ENCODE measurements around the gene UPF1.

The UPF1 gene

DNA sequence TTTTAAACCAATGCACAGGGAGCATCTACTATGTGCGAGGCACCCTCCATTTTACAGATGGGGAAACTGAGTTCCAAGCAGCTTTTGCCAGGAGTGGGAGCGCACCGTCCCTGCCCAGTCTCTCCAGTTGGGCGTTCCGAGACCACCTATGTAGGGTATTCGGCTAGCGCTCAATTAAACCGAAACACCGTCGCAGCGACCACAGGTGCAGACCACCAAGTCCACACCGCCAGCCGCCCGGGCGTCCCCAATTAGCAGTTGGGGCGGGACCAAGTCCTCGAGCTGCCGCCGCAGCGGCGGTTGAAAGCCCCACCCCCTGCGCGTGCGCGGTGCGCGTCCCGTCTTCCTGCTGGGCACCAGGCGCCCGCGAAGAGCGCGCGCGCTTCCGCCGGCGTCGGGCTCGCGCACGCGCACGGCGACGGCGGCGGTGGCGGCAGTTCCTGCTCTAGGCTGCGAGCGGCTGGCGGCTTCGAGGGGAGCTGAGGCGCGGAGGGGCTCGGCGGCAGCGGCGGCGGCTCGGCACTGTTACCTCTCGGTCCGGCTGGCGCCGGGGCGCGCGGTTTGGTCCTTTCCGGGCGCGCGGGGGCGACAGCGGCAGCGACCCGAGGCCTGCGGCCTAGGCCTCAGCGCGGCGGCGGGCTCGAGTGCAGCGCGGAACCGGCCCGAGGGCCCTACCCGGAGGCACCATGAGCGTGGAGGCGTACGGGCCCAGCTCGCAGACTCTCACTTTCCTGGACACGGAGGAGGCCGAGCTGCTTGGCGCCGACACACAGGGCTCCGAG, at the start of gene UPF1:
TSS of gene UPF1 (plus strand) at position 436 of the 782 bp plus-strand sequence. CDS start at position 687, 251 bp downstream.
- peak within 1 kb of the TSS; percentile 79 for H3K4me3 ChIP-seq (ENCODE audit: low read depth, low read length)
- DNase-seq (ENCODE audit: low read depth): peak; percentile 63

DNA sequence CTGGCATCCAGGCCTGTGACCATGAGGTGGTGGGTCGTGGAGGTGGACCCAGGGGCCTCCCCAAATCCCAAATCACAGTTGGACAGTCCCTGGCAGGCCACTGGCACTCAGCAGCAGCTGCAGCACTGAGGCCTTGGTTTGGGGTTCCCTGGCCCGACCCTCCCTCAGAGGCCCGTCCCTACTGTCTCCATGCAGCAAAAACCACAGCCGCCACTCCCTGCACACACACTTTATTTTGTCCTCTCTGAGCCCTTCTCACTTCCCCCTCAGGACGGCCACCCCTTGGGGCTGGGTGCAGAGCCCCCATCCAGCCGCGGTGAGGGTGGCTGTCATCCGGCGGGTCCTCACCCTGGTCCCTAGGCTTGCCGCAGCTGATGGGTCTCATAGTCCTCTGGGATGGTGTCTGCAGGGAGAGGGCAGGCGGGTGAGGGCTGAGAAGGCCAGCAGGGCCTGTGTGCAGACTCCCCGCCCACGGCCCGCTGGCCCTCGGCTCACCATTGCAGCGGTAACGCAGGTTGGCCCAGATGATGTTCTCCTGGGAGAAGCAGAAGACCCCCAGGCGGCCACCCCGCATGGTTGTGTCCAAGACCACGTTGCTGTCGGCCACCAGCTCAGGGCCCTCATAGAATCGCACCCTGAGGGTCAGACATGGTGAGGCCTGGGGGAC, 49.1 kb upstream of the UPF1 start:
- no peak for DNase-seq (ENCODE audit: low read depth)
- no peak overlapping the region for H3K4me3 ChIP-seq (ENCODE audit: low read depth, low read length)

DNA sequence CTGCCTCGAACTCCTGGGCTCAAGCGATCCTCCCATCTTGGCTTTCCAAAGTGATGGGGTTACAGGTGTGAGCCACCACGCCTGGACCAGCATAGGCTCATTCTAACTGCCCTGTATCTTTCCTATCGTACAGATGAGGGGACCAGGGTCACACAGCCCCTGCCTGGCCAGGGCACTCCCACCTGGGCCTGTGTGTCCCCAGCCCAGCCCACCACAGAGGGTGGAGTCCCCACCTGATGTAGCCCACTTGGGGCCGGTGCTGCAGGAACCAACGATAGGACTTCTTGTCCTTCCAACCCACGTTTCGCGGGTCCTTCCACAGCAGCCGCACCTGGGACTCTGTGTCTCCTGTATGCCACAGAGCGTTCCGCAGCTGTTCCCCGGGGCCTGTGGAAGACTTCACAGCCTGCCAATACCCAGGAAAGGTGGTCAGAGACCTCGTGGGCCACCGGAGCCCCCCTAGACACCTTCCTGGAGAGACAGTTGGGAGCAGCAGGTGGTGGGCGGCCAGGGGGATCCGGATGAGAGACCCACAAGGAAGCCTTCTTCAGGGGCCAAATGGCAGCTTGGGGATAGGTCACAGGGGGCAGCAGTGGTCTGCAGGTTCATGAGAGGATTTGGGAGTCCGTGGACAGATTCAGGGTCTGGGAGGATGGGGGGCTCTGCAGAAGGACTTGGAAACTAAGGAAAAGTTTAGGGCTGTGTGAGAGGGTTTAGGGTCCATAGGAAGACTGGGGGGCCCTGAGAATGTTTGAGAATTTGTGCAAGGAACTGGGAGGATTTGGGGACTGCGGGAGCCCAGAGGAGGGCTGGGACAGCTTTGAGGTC, 47.6 kb upstream of the UPF1 start:
- no peak overlapping the region for H3K4me3 ChIP-seq (ENCODE audit: low read depth, low read length)
- DNase-seq (ENCODE audit: low read depth): no peak

DNA sequence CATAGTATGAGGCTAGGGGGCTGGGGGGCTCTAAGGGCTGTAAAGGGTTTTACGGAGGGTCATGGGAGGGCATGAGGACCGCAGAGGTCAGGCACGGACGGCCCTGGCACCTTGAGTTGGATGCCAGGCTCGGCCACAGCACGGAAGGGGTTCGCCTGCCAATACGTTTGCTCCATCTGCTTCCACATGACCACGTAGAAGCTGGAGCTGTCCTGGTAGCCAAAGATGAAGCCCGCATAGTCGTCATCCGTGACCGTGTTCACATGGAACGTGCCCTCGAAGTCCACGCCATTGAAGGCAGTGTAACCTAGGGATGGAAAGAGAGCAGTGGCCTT, 47.0 kb upstream of the UPF1 start:
- no peak overlapping the region for H3K4me3 ChIP-seq (ENCODE audit: low read depth, low read length)
- DNase-seq (ENCODE audit: low read depth): no peak

DNA sequence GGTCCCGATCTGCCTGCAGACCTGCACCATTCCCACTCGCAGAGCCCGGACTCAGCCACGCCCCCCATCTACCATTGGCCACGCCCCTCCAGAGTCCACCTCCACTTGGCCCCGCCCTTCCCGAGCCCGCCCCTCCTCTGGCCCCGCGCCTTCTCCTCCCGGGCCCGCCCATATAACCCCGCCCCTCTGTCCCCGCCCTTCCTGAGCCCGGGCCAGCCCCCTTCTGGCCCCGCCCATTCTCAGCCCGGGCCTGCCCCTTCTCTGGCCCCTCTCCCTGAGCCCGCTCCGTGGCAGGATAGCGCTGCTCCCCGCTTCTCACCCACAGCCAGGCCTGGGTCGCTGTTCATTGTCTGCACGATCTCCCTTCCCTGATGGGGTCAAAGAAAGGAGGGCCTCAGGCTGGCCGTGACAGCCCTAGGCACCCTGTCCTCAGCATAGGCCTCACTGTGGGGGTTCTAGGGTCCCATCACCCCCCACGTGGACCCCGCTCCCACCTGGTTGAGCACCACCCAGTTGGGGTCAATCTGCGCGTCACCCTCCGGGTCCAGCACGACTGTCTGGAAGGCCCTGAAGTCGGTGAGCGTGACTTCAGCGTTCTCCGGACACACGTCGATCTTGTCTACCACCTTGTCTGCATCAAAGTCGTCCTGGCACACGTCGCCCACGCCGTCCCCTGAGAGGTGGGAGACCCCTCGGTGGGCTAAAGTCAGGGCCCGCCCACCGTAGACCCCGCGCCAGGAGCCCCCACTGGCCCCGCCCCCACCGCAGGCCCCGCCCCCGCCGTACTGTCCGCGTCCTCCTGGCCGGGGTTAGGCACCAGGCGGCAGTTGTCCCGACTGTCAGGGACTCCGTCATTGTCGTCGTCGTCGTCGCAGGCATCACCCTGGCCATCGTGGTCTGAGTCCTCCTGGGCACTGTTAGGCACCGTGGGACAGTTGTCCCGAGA, 46.3 kb upstream of the UPF1 start:
- peak overlapping the region; percentile 15 for H3K4me3 ChIP-seq (ENCODE audit: low read depth, low read length)
- no peak for DNase-seq (ENCODE audit: low read depth)

DNA sequence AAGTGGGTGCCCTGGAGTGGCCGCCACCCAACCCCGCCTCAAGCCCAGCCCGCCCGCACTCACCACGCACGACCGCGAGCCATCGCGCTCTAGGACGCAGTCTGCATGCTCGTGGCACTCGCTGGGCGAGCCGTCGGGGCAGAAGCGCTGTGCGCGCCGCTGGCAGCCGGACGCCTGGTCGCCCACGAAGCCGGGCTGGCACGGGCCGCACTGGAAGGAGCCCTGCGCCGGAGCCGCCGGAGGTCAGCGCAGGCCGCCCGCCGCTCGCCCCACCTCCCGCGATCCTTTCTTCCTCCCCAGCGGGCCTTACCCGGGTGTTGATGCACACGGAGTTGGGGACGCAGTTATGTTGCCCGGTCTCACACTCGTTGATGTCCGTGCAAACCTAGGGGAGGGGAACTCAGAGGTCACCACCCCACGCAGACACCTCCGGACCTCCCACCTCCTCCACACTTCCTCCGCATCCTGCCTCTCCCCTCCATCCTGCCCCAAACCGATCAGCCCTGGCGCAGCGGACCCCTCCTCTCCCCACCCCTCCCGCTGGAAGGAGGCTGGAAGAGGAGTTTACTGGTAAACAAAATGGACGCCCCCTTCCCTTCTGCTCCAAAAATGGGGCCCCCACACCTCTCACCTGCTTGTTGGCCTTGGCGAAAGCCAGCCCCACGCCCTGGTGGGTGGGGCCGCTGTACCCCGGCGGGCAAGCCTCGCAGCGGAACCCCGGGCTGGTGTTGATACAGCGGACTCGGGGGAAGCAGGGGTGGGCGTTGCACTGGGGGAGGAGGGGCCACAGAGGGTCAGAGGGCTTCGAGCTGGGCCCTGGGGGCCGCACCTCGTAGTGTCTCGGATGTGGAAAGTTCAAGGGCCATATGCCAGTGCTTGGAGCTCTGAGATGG, 43.0 kb upstream of the UPF1 start:
- H3K4me3 ChIP-seq (ENCODE audit: low read depth, low read length): no peak overlapping the region
- DNase-seq (ENCODE audit: low read depth): no peak

DNA sequence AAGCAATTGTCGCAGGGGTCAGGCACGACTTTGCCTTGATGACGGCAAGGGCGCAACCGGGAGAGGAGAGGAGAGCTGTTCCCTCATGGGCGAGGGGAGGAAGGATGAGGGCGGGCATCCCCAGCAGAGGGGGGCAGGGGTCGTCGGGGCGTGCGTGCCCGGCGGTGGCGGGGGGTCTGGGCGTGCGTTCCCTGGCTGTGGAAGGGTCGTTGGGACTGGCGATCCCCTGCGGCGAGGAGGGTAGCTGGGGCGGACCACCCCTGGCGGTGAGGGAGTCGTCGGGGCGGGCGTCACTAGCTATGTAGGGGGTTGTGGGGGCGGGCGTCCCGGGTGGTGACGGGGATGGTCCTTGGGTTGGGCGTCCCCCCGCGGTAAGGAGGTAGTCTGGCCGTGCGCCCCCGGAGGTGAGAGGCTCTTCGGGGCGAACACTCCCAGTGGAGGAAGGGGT, 42.3 kb upstream of the UPF1 start:
- H3K4me3 ChIP-seq (ENCODE audit: low read depth, low read length): no peak overlapping the region
- DNase-seq (ENCODE audit: low read depth): no peak

DNA sequence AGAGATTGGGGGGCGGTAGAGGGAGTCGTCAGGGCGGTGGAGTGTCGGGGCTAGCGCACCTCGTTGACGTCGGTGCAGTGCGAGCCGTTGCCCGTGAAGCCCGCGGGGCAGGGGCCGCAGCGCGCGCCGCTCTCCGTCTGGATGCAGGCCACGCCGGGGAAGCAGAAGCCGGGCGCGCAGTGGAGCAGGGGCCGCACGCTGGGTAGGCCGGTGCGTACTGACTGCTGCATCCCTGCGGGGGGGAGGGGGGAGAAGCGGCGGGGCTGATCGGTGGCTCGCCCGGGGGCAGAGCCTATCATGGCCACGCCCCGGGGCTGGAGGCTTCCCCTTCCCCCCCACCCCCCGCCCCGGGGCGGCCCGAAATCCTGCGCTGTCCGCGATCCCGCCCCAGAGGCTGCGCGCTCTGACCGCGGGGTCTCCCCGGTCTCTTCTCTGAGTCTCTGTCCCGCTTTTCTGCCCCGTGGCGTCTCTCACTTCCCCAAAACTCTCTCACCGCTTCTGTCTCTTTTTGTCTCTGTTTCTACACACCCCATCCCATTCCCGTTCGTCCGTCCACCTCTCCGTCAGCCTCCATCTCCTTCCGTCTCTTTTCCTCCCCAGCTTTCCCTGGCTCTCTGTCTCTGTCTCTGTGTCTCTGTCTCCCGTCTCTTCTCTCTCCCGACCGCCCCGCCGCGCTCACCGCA, 41.7 kb upstream of the UPF1 start:
- H3K4me3 ChIP-seq (ENCODE audit: low read depth, low read length): no peak overlapping the region

DNA sequence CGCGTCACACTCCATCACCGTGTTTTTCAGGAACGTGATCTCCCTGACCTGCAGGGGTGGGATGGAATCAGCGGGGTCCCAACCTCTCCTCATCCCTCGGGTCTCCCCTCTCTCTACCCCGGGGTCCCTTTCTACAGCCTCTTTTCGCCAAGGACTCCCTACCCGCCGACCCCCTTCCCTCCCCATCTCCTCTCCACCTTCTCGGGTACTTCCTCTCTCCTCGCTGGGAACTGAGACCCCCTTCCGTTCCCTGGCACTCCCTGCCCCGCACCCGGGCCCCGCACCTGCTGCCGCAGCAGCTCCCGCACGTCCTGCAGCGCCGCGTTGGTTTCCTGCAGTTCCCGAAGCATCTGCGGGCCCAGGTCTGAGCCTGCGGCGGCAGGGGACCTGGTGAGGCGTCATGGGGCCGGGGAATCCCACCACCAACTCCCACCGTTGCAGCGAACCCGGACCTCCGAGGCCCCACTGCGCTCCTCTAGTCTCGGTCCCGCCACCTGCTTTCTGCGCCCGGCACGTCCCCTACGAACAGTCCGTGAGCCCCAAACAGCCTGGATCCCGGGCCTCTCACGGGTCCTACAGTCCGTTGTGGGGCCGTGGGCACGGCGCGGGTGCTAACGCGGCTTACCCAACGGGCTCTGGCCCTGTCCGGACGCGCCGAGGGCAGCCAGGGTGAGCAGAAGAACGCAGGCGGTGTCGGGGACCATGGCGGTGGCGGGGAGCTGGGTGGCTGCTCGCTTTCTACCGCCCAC, 41.0 kb upstream of the UPF1 start, which contains the start of gene COMP:
TSS of gene COMP (minus strand) at position 740 of the 749 bp plus-strand sequence. CDS start at position 704, 36 bp downstream.
- no peak for DNase-seq (ENCODE audit: low read depth)
- H3K4me3 ChIP-seq (ENCODE audit: low read depth, low read length): no peak within 1 kb of the TSS

More for the DNA sequence above, 41.7 kb upstream of the UPF1 start:
- DNase-seq (ENCODE audit: low read depth): no peak

DNA sequence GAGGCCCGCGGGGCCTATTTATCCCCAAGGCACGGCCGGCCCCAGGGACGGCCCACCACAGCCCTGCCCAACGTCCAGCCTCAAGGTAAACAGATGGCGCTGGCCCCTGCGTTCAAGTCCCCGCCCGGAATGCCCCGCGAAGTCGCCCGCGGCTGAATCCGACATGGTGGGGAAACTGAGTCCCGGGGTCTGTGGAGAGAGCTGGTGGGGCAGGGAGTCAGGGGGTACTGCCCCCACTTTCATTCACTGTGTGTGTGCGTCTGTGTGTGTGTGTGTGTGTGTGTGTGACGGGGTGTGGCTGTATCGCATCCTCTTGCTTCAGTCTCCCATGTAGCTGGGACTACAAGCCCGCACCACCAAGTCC, 40.5 kb upstream of the UPF1 start:
- no peak overlapping the region for H3K4me3 ChIP-seq (ENCODE audit: low read depth, low read length)
- no peak for DNase-seq (ENCODE audit: low read depth)

DNA sequence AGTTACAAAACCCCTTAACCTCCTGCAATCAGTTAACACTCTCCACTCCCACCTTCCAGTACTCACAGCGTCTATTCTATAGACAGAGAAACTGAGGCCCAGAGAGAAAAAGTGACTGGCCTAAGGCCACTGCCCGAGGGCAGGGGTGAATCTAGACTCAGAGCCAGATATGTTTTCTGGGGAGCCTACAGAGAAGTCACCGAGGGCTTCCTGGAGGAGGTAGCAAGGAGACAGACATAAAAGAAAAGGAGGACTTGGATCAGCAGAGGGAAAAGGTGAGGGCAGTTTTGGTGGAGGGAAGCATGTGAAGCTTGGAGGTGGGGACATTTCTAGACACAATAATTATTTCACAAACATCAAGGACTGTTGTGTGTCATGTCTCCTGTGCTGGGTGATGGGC, 39.1 kb upstream of the UPF1 start:
- H3K4me3 ChIP-seq (ENCODE audit: low read depth, low read length): no peak overlapping the region
- no peak for DNase-seq (ENCODE audit: low read depth)

DNA sequence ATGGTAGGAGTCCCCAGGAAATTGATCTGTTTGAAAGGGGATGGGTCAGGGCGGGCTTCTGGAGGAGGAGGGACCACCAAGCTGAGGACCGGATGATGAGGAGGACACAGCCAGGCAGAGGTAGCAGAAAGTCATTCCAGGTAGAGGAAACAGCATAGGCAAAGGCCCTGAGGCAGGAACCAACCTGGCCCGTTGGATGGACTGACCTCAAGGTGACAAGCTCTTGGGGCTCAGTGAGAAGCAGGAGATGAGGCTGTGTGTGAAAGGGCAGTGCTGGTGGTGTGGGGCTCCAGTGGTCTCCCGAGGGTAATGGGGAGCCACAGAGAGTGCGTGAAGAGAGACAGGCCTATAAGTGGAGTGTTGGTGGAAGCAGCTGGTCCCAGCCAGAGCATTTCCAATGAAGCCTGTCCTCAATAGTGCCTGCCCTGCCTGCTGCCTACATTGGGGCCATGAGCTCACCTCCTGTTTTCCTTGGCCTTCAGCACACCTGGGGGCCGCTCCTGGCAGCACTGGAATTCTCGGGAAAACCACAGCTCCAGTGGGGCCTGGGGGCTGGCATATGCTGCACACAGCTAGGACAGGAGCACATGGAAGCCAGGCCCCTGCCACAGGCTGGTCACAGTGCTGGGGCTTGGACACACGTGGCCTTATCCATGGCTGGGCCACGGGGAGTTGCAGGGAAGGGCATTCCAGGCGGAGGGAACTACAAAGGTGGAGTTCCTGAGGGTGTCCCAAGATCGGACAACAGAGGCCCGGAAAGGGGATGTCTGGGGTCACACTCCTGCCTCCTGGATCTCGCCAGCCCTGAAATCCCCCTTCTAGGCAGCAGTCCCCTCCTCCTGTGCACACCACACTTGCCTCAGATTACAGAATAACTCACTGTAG, 38.4 kb upstream of the UPF1 start:
- DNase-seq (ENCODE audit: low read depth): no peak
- H3K4me3 ChIP-seq (ENCODE audit: low read depth, low read length): no peak overlapping the region

DNA sequence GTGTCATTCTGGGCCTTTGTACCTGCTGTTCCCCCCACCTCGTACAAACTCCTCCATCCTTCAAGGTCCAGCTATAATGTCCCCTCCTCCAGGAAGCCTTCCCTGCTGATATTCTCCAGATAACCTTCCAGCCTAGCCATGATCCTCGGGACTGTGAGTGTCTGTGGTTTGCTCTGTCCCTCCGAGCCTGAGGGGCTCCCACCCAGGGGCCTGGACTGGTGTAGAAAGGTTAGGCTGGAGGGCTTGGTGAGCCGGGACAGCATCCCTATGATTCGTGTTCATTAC, 37.8 kb upstream of the UPF1 start:
- no peak for DNase-seq (ENCODE audit: low read depth)
- H3K4me3 ChIP-seq (ENCODE audit: low read depth, low read length): no peak overlapping the region

DNA sequence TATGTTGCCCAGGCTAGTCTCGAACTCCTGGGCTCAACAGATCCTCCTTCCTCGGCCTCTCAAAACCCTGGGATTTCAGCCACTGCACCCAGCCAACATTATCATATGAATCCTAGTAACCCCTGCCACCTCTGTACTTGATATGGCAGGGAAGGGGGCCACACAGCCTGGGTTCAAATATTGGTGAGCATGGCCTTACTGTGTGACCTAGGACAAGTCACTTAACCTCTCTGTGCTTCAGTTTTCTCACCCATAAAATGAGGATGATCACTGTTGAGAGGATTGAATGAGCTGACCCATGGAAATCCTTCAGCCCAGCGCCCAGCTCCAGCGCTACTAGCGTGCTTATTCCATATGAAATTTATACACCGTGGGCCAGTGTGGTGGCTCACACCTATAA, 37.1 kb upstream of the UPF1 start:
- DNase-seq (ENCODE audit: low read depth): no peak
- no peak overlapping the region for H3K4me3 ChIP-seq (ENCODE audit: low read depth, low read length)

DNA sequence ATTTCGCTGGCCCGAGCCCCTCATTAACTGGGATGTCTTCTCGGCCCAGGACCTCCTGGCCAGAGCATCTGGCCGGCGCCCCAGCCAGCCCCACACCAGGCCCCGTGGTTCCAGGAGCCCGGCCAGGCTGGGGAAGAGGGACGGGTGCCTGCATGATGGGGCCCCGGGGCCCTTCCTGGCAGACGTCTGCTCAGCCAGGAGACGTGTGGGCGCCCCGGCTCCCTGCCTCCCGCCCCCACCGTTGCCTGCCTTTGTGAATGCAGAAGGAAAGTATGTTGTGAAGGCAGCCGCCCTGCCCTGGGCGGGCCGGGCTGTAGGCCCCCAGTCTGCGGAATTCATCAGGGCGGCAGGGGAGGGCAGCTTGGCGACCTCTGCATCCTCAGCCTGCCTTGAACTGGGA, 36.2 kb upstream of the UPF1 start:
- no peak overlapping the region for H3K4me3 ChIP-seq (ENCODE audit: low read depth, low read length)
- DNase-seq (ENCODE audit: low read depth): no peak

DNA sequence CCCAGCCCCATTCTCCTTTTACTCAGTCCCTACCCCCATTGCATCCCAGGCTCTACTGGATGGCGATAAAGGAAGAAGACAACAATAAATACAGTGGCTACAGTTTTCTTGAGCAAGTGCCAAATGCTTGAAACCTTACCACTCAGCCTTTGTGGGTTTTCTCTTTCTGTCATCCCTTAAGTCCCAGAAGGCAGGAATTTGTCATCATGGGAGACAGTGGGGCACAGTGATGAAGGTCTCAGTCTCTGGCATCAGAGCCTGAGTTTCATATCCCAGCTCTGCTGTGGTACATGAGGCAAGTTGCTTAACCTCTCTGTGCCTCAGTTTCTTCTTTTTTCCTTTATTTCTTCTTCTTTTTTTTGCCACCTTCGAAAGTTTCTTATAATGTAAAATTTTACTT, 35.5 kb upstream of the UPF1 start:
- no peak for DNase-seq (ENCODE audit: low read depth)
- no peak overlapping the region for H3K4me3 ChIP-seq (ENCODE audit: low read depth, low read length)
